Thymus (tissue), 11 donors: ENCODE results near the gene PARVG. TPM values are rescaled to one million over a fixed set of nuclear protein-coding genes. Genes with fewer than 3 reads are reported as not detected.
A peak's percentile ranks its signal among the peaks of the same experiment; 100 is the strongest.

Experiments used
- DNase-seq, 9 donors: peaks; one replicate each; pipeline ENCODE4 v3.0.0-alpha.2; 2013; ENCODE audit warnings: low spot score in 9 of 9, low read depth in 6 of 9, missing footprints in 1 of 9
- H3K27ac ChIP-seq, 2 donors: one replicate each; pipeline ENCODE4 v1.5.1; 2013; ENCODE audit warnings: control low read depth in 1 of 2, low read depth in 1 of 2, low read length in 1 of 2, mild to moderate bottlenecking in 1 of 2, moderate library complexity in 1 of 2
- H3K27me3 ChIP-seq, 2 donors: one replicate each; pipeline ENCODE4 v1.5.1; 2013; ENCODE audit warnings: low read length in 1 of 2; ENCODE audit not compliant: control insufficient read depth in 2 of 2, insufficient read depth in 1 of 2
- H3K36me3 ChIP-seq, 2 donors: one replicate each; pipeline ENCODE4 v1.5.1; 2013; ENCODE audit warnings: low read length in 1 of 2, mild to moderate bottlenecking in 1 of 2, moderate library complexity in 1 of 2; ENCODE audit not compliant: control insufficient read depth in 2 of 2, insufficient read depth in 2 of 2
- H3K4me1 ChIP-seq, 2 donors: one replicate each; pipeline ENCODE4 v1.5.1; 2013; ENCODE audit warnings: low read length in 2 of 2; ENCODE audit not compliant: control insufficient read depth in 2 of 2, insufficient read depth in 2 of 2
- H3K4me3 ChIP-seq, 2 donors: one replicate each; pipeline ENCODE4 v1.5.1; 2013; ENCODE audit warnings: low read length in 2 of 2, control low read depth in 1 of 2, mild to moderate bottlenecking in 1 of 2
- H3K9me3 ChIP-seq, 2 donors: one replicate each; pipeline ENCODE4 v1.5.1; 2013; ENCODE audit warnings: low read length in 1 of 2, mild to moderate bottlenecking in 1 of 2; ENCODE audit not compliant: control insufficient read depth in 2 of 2, insufficient read depth in 1 of 2
- WGBS: extraction: QIAGEN DNeasy Blood & Tissue Kit; methylation state at CpG from one replicate; pipeline ENCODE4 v1.1.7; 2013; 5-methylcytosine and 5-hydroxymethylcytosine counted together
- polyA plus RNA-seq: library from polyadenylated mRNA; stranded (reverse); fragments of 200-250 nt; gene quantifications from one replicate; pipeline ENCODE4 v1.2.3, GENCODE V29; 2013
- total RNA-seq: library from RNA; stranded (reverse); fragments of 120-200 nt; gene quantifications from one replicate; pipeline ENCODE4 v1.2.4, GENCODE V29; 2013
- donor health status: healthy.

Gene PARVG
- total and polyA plus RNA-seq, 2 donors: 60.8 to 165 TPM

DNA sequence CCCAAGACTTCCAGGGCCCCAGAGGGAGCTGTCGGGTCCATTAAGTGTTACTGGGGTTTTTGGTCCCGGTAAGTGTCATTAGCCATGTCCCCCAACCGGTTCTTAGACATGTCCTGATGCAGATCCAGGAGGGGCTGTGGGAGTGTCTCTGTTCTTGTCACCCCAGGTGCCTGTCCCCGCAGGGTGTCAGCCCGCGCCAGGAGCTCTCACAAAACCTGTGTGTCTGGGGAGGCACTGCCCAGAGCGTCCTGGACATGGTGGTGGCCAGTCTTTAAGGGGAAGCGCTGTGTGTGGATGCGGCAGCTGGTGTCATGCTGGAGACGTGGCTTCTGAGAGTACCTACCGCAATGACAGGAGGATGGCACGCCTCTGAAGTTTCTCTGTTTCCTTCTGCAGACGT is 12.5 kb upstream of the PARVG start:
- H3K9me3 ChIP-seq: peaks cover 0 to 1% of the 10 kb centered on the region in 2 donors
- no peak for DNase-seq
- peaks cover 0 to 7% of the 10 kb centered on the region in 2 donors for H3K4me1 ChIP-seq
- H3K27me3 ChIP-seq: no peaks in the 10 kb centered on the region
- no peaks in the 10 kb centered on the region for H3K36me3 ChIP-seq
- H3K4me3 ChIP-seq: no peak overlapping the region
- no peak overlapping the region for H3K27ac ChIP-seq
- 86% methylated on average over 13 of the region's 13 CpGs for WGBS

DNA sequence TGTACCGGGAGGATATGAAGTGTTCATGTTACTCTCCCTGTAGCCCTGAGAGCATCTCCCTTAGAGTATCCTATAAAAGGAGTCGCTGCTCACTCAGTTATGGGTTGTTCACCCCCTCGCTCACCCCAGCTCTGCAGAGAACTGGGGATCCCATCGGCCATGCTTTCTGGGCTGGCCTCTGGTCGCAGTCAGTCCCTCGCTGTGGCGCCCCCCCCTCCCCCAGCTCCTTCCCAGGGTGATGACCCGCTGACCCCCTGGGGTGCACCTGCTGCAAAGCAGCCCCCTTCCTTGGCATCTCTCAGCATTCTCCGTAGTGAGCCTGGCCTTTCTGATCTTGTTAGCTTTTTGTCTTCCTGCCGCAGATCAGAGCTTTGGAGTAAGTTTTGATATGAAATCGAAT is 10.3 kb upstream of the PARVG start:
- Histone ChIP-seq H3K27ac (no peak overlapping the region), H3K36me3 (no peaks in the 10 kb centered on the region), H3K4me1 (peaks cover 0 to 8% of the 10 kb centered on the region in 2 donors), H3K27me3 (no peaks in the 10 kb centered on the region), H3K9me3 (no peaks in the 10 kb centered on the region), H3K4me3 (no peak overlapping the region)
- no peak for DNase-seq
- 98% methylated on average over 11 of the region's 11 CpGs for WGBS

DNA sequence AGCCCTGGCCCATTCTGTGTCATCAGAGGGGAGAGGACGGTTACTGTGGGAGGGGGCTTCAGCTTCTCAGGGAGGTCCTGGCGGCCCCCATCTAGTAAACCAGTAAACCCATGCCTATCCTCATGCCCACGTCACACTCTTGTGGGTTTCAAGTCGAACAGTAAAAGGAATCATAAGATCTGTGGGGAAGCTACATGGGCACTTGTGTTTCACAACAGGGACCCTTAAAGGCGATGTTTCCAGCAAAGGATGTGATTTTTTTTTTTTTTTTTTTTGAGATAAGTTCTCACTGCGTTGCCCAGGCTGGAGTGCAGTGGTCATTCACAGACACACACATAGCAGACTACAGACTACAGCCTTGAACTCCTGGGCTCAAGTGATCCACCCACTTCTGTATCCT is 9.2 kb upstream of the PARVG start:
- no peaks in the 10 kb centered on the region for H3K36me3 ChIP-seq
- H3K9me3 ChIP-seq: no peaks in the 10 kb centered on the region
- H3K4me1 ChIP-seq: peaks cover 0 to 8% of the 10 kb centered on the region in 2 donors
- DNase-seq: no peak
- WGBS: 93% methylated on average over 6 of the region's 6 CpGs
- H3K4me3 ChIP-seq: no peak overlapping the region
- no peak overlapping the region for H3K27ac ChIP-seq
- H3K27me3 ChIP-seq: no peaks in the 10 kb centered on the region

DNA sequence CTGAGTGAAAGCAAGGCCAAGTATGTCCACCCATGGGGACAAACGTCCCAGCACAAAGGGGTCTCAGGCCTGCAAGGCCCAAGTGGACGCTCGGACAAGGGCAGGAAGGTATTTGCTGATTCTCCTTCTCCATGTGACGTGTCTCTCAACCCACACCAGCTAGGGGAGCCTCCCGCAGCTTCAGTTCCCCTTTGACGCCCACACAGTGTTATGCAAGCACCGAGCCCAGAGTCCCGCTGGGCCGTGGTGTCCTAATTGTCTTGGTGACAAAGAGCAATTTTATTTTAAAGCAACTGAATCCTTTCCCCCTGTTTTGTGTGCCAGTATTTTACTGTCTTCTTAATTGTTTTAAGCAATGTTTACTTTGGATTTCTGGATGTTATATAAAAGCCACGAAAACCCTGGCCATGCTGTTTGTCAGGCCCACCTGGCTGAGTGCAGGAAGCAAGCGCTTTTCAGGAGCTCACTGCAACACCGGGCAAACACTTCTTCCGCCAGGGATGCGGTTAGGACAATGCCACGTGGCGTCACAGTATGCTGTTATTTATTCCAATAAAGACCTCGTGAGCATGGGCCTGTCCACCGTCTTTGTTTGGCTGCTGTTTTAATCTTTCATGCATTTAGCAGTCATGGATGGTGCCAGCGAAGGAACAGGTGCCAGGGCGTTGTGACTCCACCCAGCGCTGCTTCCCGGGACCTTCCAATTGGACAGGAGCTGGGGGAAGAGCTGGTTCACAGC is 8.2 kb upstream of the PARVG start:
- Histone ChIP-seq H3K4me3 (no peak overlapping the region), H3K36me3 (no peaks in the 10 kb centered on the region), H3K4me1 (peaks cover 0 to 8% of the 10 kb centered on the region in 2 donors), H3K9me3 (no peaks in the 10 kb centered on the region), H3K27me3 (no peaks in the 10 kb centered on the region), H3K27ac (no peak overlapping the region)
- 39% methylated on average over 22 of the region's 22 CpGs for WGBS
- DNase-seq: peak in 1 of 9 donors; percentile 34

DNA sequence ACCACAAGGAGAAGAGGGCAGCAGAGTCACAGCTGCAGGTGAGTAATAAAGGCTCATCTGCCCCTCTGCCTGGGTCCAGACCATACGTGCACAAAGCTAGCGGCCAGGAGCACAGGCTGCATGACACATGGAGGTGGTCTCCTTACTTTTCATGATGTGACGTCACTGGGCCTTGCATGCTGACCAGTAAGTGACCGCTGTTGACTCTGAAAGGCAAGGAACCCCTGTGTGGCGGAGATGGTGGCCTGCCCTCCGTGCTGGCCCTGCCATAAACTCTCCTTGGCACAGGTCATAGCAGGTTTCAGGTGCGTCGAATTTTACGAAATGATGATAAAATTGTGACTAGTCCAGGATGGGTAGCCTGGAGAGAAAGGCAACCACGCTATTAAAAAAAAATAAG is 7.6 kb upstream of the PARVG start:
- Histone ChIP-seq H3K27me3 (no peaks in the 10 kb centered on the region), H3K9me3 (no peaks in the 10 kb centered on the region), H3K27ac (no peak overlapping the region), H3K4me3 (no peak overlapping the region), H3K4me1 (peaks cover 0 to 8% of the 10 kb centered on the region in 2 donors), H3K36me3 (no peaks in the 10 kb centered on the region)
- no peak for DNase-seq
- 86% methylated on average over 10 of the region's 10 CpGs for WGBS

DNA sequence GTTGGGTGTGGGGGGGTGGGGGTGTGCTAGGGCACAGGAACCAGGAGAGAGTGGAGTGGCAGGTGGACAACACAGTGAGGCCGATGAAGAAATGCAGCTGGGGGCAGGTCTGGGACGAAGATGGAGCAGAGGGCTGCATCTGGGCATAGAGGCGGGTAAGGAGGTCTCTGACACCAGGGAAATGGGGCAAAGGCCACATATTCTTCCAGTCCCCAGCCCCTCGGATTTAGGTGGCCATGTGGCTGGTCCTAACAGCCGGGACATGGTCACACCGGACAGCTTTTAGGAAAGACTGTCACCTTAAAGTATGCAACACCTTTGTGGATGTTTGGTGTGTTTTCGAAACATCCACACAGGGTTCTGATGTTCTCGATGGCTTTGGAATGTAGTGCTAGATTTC is 5.0 kb upstream of the PARVG start:
- no peak for DNase-seq
- no peaks in the 10 kb centered on the region for H3K27me3 ChIP-seq
- no peak overlapping the region for H3K27ac ChIP-seq
- H3K4me3 ChIP-seq: no peak overlapping the region
- H3K4me1 ChIP-seq: peaks cover 0 to 11% of the 10 kb centered on the region in 2 donors
- H3K36me3 ChIP-seq: no peaks in the 10 kb centered on the region
- 96% methylated on average over 8 of the region's 8 CpGs for WGBS
- no peaks in the 10 kb centered on the region for H3K9me3 ChIP-seq

DNA sequence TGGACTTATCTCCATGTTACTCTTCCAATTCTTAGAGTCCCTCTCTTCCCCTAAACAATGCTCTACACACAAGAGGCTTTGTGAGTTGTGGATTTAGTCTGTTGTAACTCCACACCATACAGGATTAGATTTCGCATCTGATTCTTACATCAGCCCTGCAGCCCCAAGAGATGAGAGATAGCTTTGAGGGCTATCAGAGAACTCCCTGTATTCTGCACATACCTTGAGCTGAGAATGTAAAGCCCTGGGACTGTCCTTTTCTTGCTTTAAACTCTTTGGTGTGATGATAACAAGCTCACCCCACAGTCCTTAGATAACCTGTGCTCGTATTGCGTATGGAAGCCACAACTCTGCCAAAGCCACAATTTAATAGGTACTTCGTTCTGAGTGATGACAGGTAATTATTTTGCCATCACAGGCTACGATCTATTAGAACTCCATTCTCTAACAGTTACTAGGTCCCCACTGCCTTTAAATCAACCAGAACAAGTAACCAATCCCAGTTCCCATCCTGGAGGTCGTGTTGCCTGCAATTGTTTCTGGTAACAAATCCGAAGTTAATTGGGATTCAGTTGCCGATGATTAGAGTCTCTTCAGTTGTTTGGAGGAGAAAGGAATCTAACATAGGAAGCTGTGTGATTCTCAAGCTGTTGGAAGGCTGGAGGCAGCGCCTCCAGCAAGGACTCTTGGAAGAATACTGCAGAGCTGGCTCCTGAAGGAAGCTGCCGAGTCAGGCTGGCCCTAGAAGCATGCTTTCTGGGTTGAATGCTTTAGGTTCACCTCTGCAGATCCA is 1.3 kb upstream of the PARVG start:
- Histone ChIP-seq H3K27me3 (no peaks in the 10 kb centered on the region), H3K4me3 (no peak overlapping the region), H3K4me1 (peaks cover 12 to 20% of the 10 kb centered on the region in 2 donors), H3K9me3 (no peaks in the 10 kb centered on the region), H3K36me3 (peaks cover 5 to 8% of the 10 kb centered on the region in 2 donors), H3K27ac (no peak overlapping the region)
- 94% methylated on average over 10 of the region's 10 CpGs for WGBS
- DNase-seq: no peak

DNA sequence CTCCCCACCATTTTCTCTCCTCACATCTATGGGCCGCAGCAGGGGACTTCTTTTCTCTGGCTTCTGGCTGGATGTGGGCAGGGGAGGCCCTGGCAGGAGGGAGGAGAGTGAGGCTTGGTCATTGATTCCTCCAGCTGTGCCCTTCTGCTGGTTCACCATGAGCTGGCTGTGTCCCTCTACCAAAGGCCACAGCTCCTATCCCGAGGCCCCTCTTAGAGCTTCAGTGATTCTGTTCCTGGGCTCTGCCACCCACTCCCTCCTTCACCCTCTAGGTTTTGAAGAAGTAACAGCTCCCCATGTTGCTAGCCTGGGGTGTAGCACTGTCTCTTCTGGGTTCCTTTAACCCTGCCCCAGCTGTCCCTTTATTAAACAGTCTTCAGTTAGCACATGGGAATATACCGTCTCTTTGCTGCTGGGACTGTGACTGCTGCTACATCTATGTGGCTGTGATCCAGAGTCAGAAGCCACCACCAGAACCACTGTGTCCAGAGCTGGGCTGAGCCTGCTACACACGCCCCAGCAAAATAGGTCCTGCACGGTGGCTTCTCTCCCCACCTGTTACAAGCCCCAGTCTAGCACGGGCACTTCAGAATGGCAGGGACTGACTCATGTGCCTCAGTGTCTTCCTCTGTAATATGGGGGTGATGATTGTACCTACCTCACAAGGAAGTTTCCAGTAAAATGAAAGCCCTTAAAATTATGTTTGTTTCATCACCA is 578 bp upstream of the PARVG start:
- Histone ChIP-seq H3K9me3 (no peaks in the 10 kb centered on the region), H3K27me3 (no peaks in the 10 kb centered on the region), H3K36me3 (peaks cover 5 to 8% of the 10 kb centered on the region in 2 donors), H3K4me1 (peaks cover 12 to 20% of the 10 kb centered on the region in 2 donors), H3K4me3 (no peak overlapping the region), H3K27ac (peak overlapping the region in 1 of 2 donors; percentile 33)
- no peak for DNase-seq
- WGBS: 89% methylated on average over 6 of the region's 6 CpGs
